Measurements from ENCODE around the gene CCNA1. TPM values are rescaled to one million over a fixed set of nuclear protein-coding genes. Genes with fewer than 3 reads are reported as not detected.

Gene CCNA1
- total and polyA plus RNA-seq, 10 of the 15 experiments (the other 5 are each of a cell fraction or from before 2014, with no cell fraction given): 0.38 to 6.0 (median 1.1) TPM

- TF ChIP-seq SMC3 (IDR thresholded peaks at IDR 0.05; ENCODE audit: borderline replicate concordance, low read length): no peak
- no peak for TF ChIP-seq ZNF687 (IDR thresholded peaks at IDR 0.05)
- no peak for TF ChIP-seq FOXM1 (IDR thresholded peaks at IDR 0.05; ENCODE audit: low read depth, low read length)
- peak; percentile 49; the same call in 1 of the 2 replicates for TF ChIP-seq BMI1 (IDR thresholded peaks at IDR 0.05; ENCODE audit: borderline replicate concordance)
- no peak for TF ChIP-seq ATF3 (IDR thresholded peaks at IDR 0.05; ENCODE audit: borderline replicate concordance, extremely low read depth, low read depth, low read length)
- no peak for TF ChIP-seq SMAD1 (IDR thresholded peaks at IDR 0.05; ENCODE audit: low read depth, partially characterized antibody)
- no peak for TF ChIP-seq ZNF207 (IDR thresholded peaks at IDR 0.05; ENCODE audit: borderline replicate concordance)
- TF ChIP-seq KAT2A (conservative IDR thresholded peaks at IDR 0.05; ENCODE audit: control insufficient read depth, low read depth, low read length): no peak
- TF ChIP-seq NR2C2 (IDR thresholded peaks at IDR 0.05; ENCODE audit: borderline replicate concordance, control insufficient read depth, insufficient read length, low read depth): no peak
- no peak for TF ChIP-seq SUZ12 (IDR thresholded peaks at IDR 0.05; ENCODE audit: unreplicated experiment)
- no peak for TF ChIP-seq MLLT1 (IDR thresholded peaks at IDR 0.05)
- TF ChIP-seq DPF2 (IDR thresholded peaks at IDR 0.05): no peak
- TF ChIP-seq CUX1 (IDR thresholded peaks at IDR 0.05; ENCODE audit: insufficient replicate concordance, low read depth, low read length): no peak
- TF ChIP-seq RAD21 (IDR thresholded peaks at IDR 0.05; ENCODE audit: insufficient read depth, low read depth, low read length): no peak
- TF ChIP-seq ZNF274 (IDR thresholded peaks at IDR 0.05; ENCODE audit: insufficient read depth, insufficient read length): no peak
- TF ChIP-seq NFXL1 (IDR thresholded peaks at IDR 0.05; ENCODE audit: borderline replicate concordance): no peak
- no peak for TF ChIP-seq TBL1XR1 (IDR thresholded peaks at IDR 0.05; ENCODE audit: low read depth, low read length)
Observed at GRCh38 chr13:36436811-36437210, 4.5 kb downstream of the CCNA1 start (continued).

Data from GM12878 (cell line).